Motor neuron (in vitro differentiated cells): ENCODE results near the gene EXOSC10. TPM values are rescaled to one million over a fixed set of nuclear protein-coding genes. Genes with fewer than 3 reads are reported as not detected.
"Not testable (repeated sequence)": the region's sequence is repeated elsewhere in the genome, so short reads cannot be mapped to it uniquely, and the experiment has no call there.

Experiments
- ATAC-seq, 8 experiments: fragments of 200-7000 bp; cut with Tn5 transposase; replicated peaks in 6 of 8; 2 replicates each; pipeline ENCODE4 v1.8.0; 2021; ENCODE audit warnings: mild to moderate bottlenecking in 8 of 8, moderate library complexity in 8 of 8
- H3K27ac ChIP-seq, 2 donors: fragments of 250-450 bp; sonication (Bioruptor Pico); 2 replicates each; pipeline ENCODE4 v1.9.0; 2021; ENCODE audit warnings: antibody characterized with exemption in 2 of 2, mild to moderate bottlenecking in 2 of 2, moderate library complexity in 1 of 2
- H3K4me1 ChIP-seq, 2 donors: fragments of 250-450 bp; sonication (Bioruptor Pico); replicated peaks in 1 of 2; 2 replicates each; pipeline ENCODE4 v1.6.1; 2021; ENCODE audit warnings: antibody characterized with exemption in 2 of 2, mild to moderate bottlenecking in 2 of 2, moderate library complexity in 1 of 2
- H3K4me3 ChIP-seq, 5 donors: fragments of 250-450 bp; sonication (Bioruptor Pico); 2 replicates each; pipeline ENCODE4 v1.9.0; 2021; ENCODE audit warnings: antibody characterized with exemption in 5 of 5, mild to moderate bottlenecking in 5 of 5, moderate library complexity in 4 of 5
- WGBS, 10 experiments: fragments of 450-650 bp; shearing (Covaris generic); methylation state at CpG; one replicate each; pipeline ENCODE4 v1.0.0; 2022; 5-methylcytosine and 5-hydroxymethylcytosine counted together
- in situ Hi-C, 9 experiments: fragments of 400-800 bp; cut with MboI; loops; one replicate each; pipeline ENCODE4 v1.15.0; 2021; ENCODE audit warnings: low sequenced_read_pairs in 9 of 9, low pct_unique_long_range_greater_than_20kb in 2 of 9; ENCODE audit not compliant: unreplicated experiment in 9 of 9
- total RNA-seq, 8 experiments: library from RNA; unstranded; fragments of 300-600 nt; gene quantifications; 2 replicates each; pipeline versions ENCODE4 v1.2.3 to v1.2.4, GENCODE V29; 2022

EXOSC10 gene
- total RNA-seq, 8 experiments from 2014 or later, result 39.0 to 88.7 (median 57.9) TPM

- in situ Hi-C loops, result loop anchor here in 4 of 9 experiments (25.0 kb wide), 1 partner anchor 592 kb away; no protein-coding TSS in a partner anchor
- H3K4me3 ChIP-seq, result no peak overlapping the region
- ATAC-seq, result peak in 4 of 8 experiments; percentile 6 to 27 (median 24)
- WGBS, 10 experiments, result 25 to 100% (median 86%) methylated on average over 2 to 8 of the region's 16 CpGs; no CpG with 5 or more reads in 4 of the 10 experiments
- H3K27ac ChIP-seq, result no peak overlapping the region
- H3K4me1 ChIP-seq, result peaks cover 0 to 3% of the 10 kb centered on the region in 2 donors
Observed at GRCh38 chr1:11044849-11045427, 54.7 kb downstream of the EXOSC10 start.

GRCh38 chr1:11044086-11044848, 55.4 kb downstream of the EXOSC10 start:
- in situ Hi-C loops, result loop anchor here in 4 of 9 experiments (25.0 kb wide), 1 partner anchor 593 kb away; no protein-coding TSS in a partner anchor
- Histone ChIP-seq H3K4me1 (peaks cover 0 to 3% of the 10 kb centered on the region in 2 donors), H3K27ac (no peak overlapping the region), H3K4me3 (no peak overlapping the region)
- WGBS, 10 experiments, result 42 to 73% (median 66%) methylated on average over 4 to 7 of the region's 16 CpGs; no CpG with 5 or more reads in 7 of the 10 experiments
- peak in 4 of 8 experiments; percentile 2 to 12 (median 6) for ATAC-seq

GRCh38 chr1:11042995-11043874, 56.4 kb downstream of the EXOSC10 start:
- Histone ChIP-seq H3K4me3 (no peak overlapping the region), H3K4me1 (peaks cover 0 to 3% of the 10 kb centered on the region in 2 donors), H3K27ac (no peak overlapping the region)
- ATAC-seq, result peak in 2 of 8 experiments; percentile 8 to 61
- 60 to 80% (median 70%) methylated on average over 1 to 8 of the region's 19 CpGs; no CpG with 5 or more reads in 6 of the 10 experiments for whole genome bisulfite sequencing, 10 experiments
- in situ Hi-C loops, result loop anchor here in 4 of 9 experiments (25.0 kb wide), 1 partner anchor 594 kb away; no protein-coding TSS in a partner anchor

GRCh38 chr1:11042065-11042464, 57.6 kb downstream of the EXOSC10 start:
- 28 to 77% (median 51%) methylated on average over 2 to 3 of the region's 3 CpGs; no CpG with 5 or more reads in 1 of the 10 experiments for WGBS, 10 experiments
- no peak for ATAC-seq
- Histone ChIP-seq H3K4me1 (peaks cover 0 to 3% of the 10 kb centered on the region in 2 donors), H3K27ac (no peak overlapping the region), H3K4me3 (no peak overlapping the region)
- in situ Hi-C loops, result loop anchor here in 4 of 9 experiments (25.0 kb wide), 1 partner anchor 595 kb away; no protein-coding TSS in a partner anchor

- Histone ChIP-seq H3K4me3 (no peak overlapping the region), H3K4me1 (peaks cover 0 to 3% of the 10 kb centered on the region in 2 donors), H3K27ac (no peak overlapping the region)
- ATAC-seq, result no peak
- in situ Hi-C loops, result loop anchor here in 4 of 9 experiments (25.0 kb wide), 1 partner anchor 596 kb away; no protein-coding TSS in a partner anchor
Observed at GRCh38 chr1:11041048-11041447, 58.6 kb downstream of the EXOSC10 start.

- not testable (repeated sequence) for H3K4me3 ChIP-seq, ATAC-seq, H3K4me1 ChIP-seq, H3K27ac ChIP-seq
- 10 to 100% (median 73%) methylated on average over 1 to 6 of the region's 7 CpGs; no CpG with 5 or more reads in 1 of the 10 experiments for WGBS, 10 experiments
- in situ Hi-C loops, result loop anchor here in 4 of 9 experiments (25.0 kb wide), 1 partner anchor 597 kb away; no protein-coding TSS in a partner anchor
Observed at GRCh38 chr1:11040105-11040429, 59.6 kb downstream of the EXOSC10 start.

- Histone ChIP-seq H3K4me1 (no peaks in the 10 kb centered on the region), H3K4me3 (no peak overlapping the region), H3K27ac (no peak overlapping the region)
- WGBS, 10 experiments, result 0 to 80% (median 21%) methylated on average over 1 to 2 of the region's 2 CpGs; no CpG with 5 or more reads in 2 of the 10 experiments
- in situ Hi-C loops, result loop anchor here in 5 of 9 experiments (10.0 to 25.0 kb wide), 2 partner anchors 598 to 605 kb away; no protein-coding TSS in a partner anchor
- no peak for ATAC-seq
Observed at GRCh38 chr1:11039351-11040104, 60.1 kb downstream of the EXOSC10 start.

- Histone ChIP-seq H3K27ac (no peak overlapping the region), H3K4me1 (no peaks in the 10 kb centered on the region), H3K4me3 (no peak overlapping the region)
- peak; percentile 91 to 99 (median 94) for ATAC-seq
- WGBS, 10 experiments, result 0 to 14% (median 1%) methylated on average over 1 to 8 of the region's 8 CpGs
- in situ Hi-C loops, result loop anchor here in 5 of 9 experiments (10.0 to 25.0 kb wide), 2 partner anchors 600 to 607 kb away; no protein-coding TSS in a partner anchor
Observed at GRCh38 chr1:11037740-11038182, 61.9 kb downstream of the EXOSC10 start.

- not testable (repeated sequence) for H3K4me3 ChIP-seq, H3K27ac ChIP-seq, H3K4me1 ChIP-seq, ATAC-seq
- 0 to 64% (median 46%) methylated on average over 4 to 18 of the region's 18 CpGs for WGBS, 10 experiments
- in situ Hi-C loops, result loop anchor here in 5 of 9 experiments (10.0 to 25.0 kb wide), 2 partner anchors 600 to 608 kb away; no protein-coding TSS in a partner anchor
Observed at GRCh38 chr1:11037019-11037739, 62.5 kb downstream of the EXOSC10 start.

GRCh38 chr1:11031624-11032262, 67.9 kb downstream of the EXOSC10 start:
- 77 to 95% (median 89%) methylated on average over 4 to 7 of the region's 10 CpGs; no CpG with 5 or more reads in 4 of the 10 experiments for WGBS, 10 experiments
- in situ Hi-C loops, result loop anchor here in 5 of 9 experiments (10.0 to 25.0 kb wide), 2 partner anchors 606 to 613 kb away; no protein-coding TSS in a partner anchor
- no peaks in the 10 kb centered on the region for H3K4me1 ChIP-seq
- ATAC-seq, result peak in 6 of 8 experiments; percentile 11 to 26 (median 18)
- no peak overlapping the region for H3K27ac ChIP-seq
- H3K4me3 ChIP-seq, result no peak overlapping the region

GRCh38 chr1:11030865-11031264, 68.8 kb downstream of the EXOSC10 start:
- Histone ChIP-seq H3K4me1 (no peaks in the 10 kb centered on the region), H3K4me3 (no peak overlapping the region), H3K27ac (no peak overlapping the region)
- in situ Hi-C loops, result loop anchor here in 5 of 9 experiments (10.0 to 25.0 kb wide), 2 partner anchors 606 to 614 kb away; no protein-coding TSS in a partner anchor
- WGBS, 10 experiments, result 91 to 100% (median 97%) methylated on average over 1 to 8 of the region's 9 CpGs; no CpG with 5 or more reads in 3 of the 10 experiments
- ATAC-seq, result no peak
